PFSK-1 (cell line): Measurements from ENCODE around the gene LRBA.

ENCODE experiments used
- FOXP2 ChIP-seq: optimal IDR thresholded peaks from 2 replicates; pipeline ENCODE3; 2011; ENCODE audit warnings: borderline replicate concordance, control low read depth, inconsistent platforms; ENCODE audit not compliant: insufficient read depth; ENCODE audit errors: extremely low read length, extremely low read depth
- POLR2AphosphoS5 ChIP-seq: IDR thresholded peaks from 2 replicates; pipeline ENCODE4 v1.6.1; 2012; ENCODE audit warnings: low read depth, mild to moderate bottlenecking, control low read depth, low read length, moderate library complexity
- SIN3A ChIP-seq: IDR thresholded peaks from 2 replicates; pipeline ENCODE4 v1.6.1; 2012; ENCODE audit warnings: mild to moderate bottlenecking, low read length, moderate library complexity, borderline replicate concordance; ENCODE audit not compliant: insufficient read depth
- TAF1 ChIP-seq: IDR thresholded peaks from 2 replicates; pipeline ENCODE4 v1.6.1; 2012; ENCODE audit warnings: low read length, control low read depth, borderline replicate concordance; ENCODE audit not compliant: insufficient read depth
- TF ChIP-seq, protein P1 (sequence below), 2 experiments: IDR thresholded peaks; 2 replicates each; pipeline versions ENCODE4 v1.6.1 to v1.8.0; 2011 to 2012; ENCODE audit warnings: low read depth in 2 of 2, low read length in 2 of 2, control low read depth in 1 of 2, inconsistent platforms in 1 of 2, mild to moderate bottlenecking in 1 of 2, moderate library complexity in 1 of 2; ENCODE audit not compliant: insufficient read depth in 1 of 2

- TF ChIP-seq, protein P1, sequence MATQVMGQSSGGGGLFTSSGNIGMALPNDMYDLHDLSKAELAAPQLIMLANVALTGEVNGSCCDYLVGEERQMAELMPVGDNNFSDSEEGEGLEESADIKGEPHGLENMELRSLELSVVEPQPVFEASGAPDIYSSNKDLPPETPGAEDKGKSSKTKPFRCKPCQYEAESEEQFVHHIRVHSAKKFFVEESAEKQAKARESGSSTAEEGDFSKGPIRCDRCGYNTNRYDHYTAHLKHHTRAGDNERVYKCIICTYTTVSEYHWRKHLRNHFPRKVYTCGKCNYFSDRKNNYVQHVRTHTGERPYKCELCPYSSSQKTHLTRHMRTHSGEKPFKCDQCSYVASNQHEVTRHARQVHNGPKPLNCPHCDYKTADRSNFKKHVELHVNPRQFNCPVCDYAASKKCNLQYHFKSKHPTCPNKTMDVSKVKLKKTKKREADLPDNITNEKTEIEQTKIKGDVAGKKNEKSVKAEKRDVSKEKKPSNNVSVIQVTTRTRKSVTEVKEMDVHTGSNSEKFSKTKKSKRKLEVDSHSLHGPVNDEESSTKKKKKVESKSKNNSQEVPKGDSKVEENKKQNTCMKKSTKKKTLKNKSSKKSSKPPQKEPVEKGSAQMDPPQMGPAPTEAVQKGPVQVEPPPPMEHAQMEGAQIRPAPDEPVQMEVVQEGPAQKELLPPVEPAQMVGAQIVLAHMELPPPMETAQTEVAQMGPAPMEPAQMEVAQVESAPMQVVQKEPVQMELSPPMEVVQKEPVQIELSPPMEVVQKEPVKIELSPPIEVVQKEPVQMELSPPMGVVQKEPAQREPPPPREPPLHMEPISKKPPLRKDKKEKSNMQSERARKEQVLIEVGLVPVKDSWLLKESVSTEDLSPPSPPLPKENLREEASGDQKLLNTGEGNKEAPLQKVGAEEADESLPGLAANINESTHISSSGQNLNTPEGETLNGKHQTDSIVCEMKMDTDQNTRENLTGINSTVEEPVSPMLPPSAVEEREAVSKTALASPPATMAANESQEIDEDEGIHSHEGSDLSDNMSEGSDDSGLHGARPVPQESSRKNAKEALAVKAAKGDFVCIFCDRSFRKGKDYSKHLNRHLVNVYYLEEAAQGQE (IDR thresholded peaks at IDR 0.05; ENCODE audit: insufficient read depth in 1 of 2, low read depth in 2 of 2, low read length in 2 of 2) = no peak
- TF ChIP-seq POLR2AphosphoS5 (no peak), SIN3A (no peak), TAF1 (no peak), FOXP2 (no peak)
These were observed 53.5 kb downstream of the LRBA start for GRCh38 chr4:150961566-150961965.
